Measurements from ENCODE around the gene ZNF117.
"Not testable (repeated sequence)": the region's sequence is repeated elsewhere in the genome, so short reads cannot be mapped to it uniquely, and the experiment has no call there.

GRCh38 chr7:64944667-64945502, 46.0 kb downstream of the ZNF117 start:
- TF ChIP-seq CTCF (IDR thresholded peaks at IDR 0.05); POLR2A (IDR thresholded peaks at IDR 0.05); EP300 (IDR thresholded peaks at IDR 0.05; ENCODE audit: low read depth): not testable (repeated sequence)
